IMR-90 (cell line): ENCODE measurements around the gene ZNF3.

Source experiments
- BHLHE40 ChIP-seq: fragments of 150-350 bp; IDR thresholded peaks from 2 replicates; pipeline ENCODE4 v1.6.1; 2016; ENCODE audit warnings: mild to moderate bottlenecking, low read depth, low read length
- FOS ChIP-seq: fragments of 150-350 bp; IDR thresholded peaks from 2 replicates; pipeline ENCODE4 v1.6.1; 2016; ENCODE audit warnings: low read depth, low read length
- MAFK ChIP-seq: IDR thresholded peaks from 2 replicates; pipeline ENCODE4 v1.6.1; 2012; ENCODE audit warnings: low read depth, low read length, improper control_type of control experiment
- MAZ ChIP-seq: IDR thresholded peaks from 2 replicates; pipeline ENCODE4 v1.6.1; 2012; ENCODE audit warnings: low read depth, mild to moderate bottlenecking, low read length, improper control_type of control experiment, moderate library complexity, borderline replicate concordance
- MXI1 ChIP-seq: IDR thresholded peaks from 2 replicates; pipeline ENCODE4 v1.6.1; 2012; ENCODE audit warnings: low read depth, mild to moderate bottlenecking, low read length, moderate library complexity, borderline replicate concordance
- POLR2A ChIP-seq: IDR thresholded peaks from 2 replicates; pipeline ENCODE4 v1.6.1; 2012; ENCODE audit warnings: mild to moderate bottlenecking, low read depth, low read length
- RAD21 ChIP-seq: IDR thresholded peaks from 2 replicates; pipeline ENCODE4 v1.6.1; 2012; ENCODE audit warnings: low read length, improper control_type of control experiment
- RFX5 ChIP-seq: IDR thresholded peaks from 2 replicates; pipeline ENCODE4 v1.8.0; 2012; ENCODE audit warnings: low read depth, mild to moderate bottlenecking, low read length, moderate library complexity
- SMC3 ChIP-seq: fragments of 150-350 bp; IDR thresholded peaks from 2 replicates; pipeline ENCODE4 v1.6.1; 2016; ENCODE audit warnings: low read depth, mild to moderate bottlenecking, antibody characterized with exemption, low read length, moderate library complexity
- USF2 ChIP-seq: fragments of 150-350 bp; IDR thresholded peaks from 2 replicates; pipeline ENCODE4 v1.6.1; 2017; ENCODE audit warnings: mild to moderate bottlenecking, antibody characterized with exemption, low read length, low read depth
- TF ChIP-seq, protein P1 (sequence below): conservative IDR thresholded peaks from 2 replicates; pipeline ENCODE4 v1.5.1; 2012; ENCODE audit warnings: mild to moderate bottlenecking, low read depth, low read length, improper control_type of control experiment
- TF ChIP-seq, protein P2 (sequence below): fragments of 150-350 bp; IDR thresholded peaks from 2 replicates; pipeline ENCODE4 v1.6.1; 2016; ENCODE audit warnings: low read depth, mild to moderate bottlenecking, low read length, moderate library complexity, borderline replicate concordance

DNA sequence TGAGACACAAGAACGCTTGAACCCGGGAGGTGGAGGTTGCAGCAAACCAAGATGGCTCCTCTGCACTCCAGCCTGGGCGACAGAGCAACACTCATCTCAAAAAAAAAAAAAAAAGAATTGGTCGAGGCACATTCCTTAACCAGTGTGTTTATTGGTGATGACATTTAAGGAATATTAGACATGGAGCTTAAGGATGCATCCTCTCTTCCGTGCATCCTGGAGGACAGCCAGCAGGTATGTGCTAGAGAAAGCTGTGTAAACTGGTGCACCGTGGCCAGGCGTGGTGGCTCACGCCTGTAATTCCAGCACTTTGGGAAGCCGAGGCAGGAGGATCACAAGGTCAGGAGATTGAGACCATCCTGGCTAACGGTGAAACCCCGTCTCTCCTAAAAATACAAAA lies 54.3 kb downstream of the ZNF3 start:
- TF ChIP-seq, protein P1, sequence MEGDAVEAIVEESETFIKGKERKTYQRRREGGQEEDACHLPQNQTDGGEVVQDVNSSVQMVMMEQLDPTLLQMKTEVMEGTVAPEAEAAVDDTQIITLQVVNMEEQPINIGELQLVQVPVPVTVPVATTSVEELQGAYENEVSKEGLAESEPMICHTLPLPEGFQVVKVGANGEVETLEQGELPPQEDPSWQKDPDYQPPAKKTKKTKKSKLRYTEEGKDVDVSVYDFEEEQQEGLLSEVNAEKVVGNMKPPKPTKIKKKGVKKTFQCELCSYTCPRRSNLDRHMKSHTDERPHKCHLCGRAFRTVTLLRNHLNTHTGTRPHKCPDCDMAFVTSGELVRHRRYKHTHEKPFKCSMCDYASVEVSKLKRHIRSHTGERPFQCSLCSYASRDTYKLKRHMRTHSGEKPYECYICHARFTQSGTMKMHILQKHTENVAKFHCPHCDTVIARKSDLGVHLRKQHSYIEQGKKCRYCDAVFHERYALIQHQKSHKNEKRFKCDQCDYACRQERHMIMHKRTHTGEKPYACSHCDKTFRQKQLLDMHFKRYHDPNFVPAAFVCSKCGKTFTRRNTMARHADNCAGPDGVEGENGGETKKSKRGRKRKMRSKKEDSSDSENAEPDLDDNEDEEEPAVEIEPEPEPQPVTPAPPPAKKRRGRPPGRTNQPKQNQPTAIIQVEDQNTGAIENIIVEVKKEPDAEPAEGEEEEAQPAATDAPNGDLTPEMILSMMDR: no peak
- TF ChIP-seq POLR2A: no peak
- TF ChIP-seq USF2: no peak
- no peak for TF ChIP-seq MAFK
- no peak for TF ChIP-seq SMC3
- TF ChIP-seq BHLHE40: no peak
- TF ChIP-seq, protein P2, sequence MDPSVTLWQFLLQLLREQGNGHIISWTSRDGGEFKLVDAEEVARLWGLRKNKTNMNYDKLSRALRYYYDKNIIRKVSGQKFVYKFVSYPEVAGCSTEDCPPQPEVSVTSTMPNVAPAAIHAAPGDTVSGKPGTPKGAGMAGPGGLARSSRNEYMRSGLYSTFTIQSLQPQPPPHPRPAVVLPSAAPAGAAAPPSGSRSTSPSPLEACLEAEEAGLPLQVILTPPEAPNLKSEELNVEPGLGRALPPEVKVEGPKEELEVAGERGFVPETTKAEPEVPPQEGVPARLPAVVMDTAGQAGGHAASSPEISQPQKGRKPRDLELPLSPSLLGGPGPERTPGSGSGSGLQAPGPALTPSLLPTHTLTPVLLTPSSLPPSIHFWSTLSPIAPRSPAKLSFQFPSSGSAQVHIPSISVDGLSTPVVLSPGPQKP: no peak
- TF ChIP-seq RFX5: no peak
- TF ChIP-seq RAD21: no peak
- no peak for TF ChIP-seq FOS
- TF ChIP-seq MXI1: no peak
- TF ChIP-seq MAZ: no peak
